Suprapubic skin (tissue), 4 donors: ENCODE data around the gene NFX1. TPM values are rescaled to one million over a fixed set of nuclear protein-coding genes. Genes with fewer than 3 reads are reported as not detected.
A peak's percentile ranks its signal among the peaks of the same experiment; 100 is the strongest.
"Not testable (repeated sequence)": the region's sequence is repeated elsewhere in the genome, so short reads cannot be mapped to it uniquely, and the experiment has no call there.

Experiments
- DNase-seq, 2 donors: peaks; one replicate each; pipeline ENCODE4 v3.0.0-alpha.2; 2019; ENCODE audit warnings: low spot score in 2 of 2
- H3K27ac ChIP-seq: fragments of 200-600 bp; sonication (generic); one replicate; pipeline ENCODE4 v1.5.1; 2019
- H3K27me3 ChIP-seq: fragments of 200-600 bp; sonication (generic); one replicate; pipeline ENCODE4 v1.5.1; 2019
- H3K36me3 ChIP-seq: fragments of 200-600 bp; sonication (generic); one replicate; pipeline ENCODE4 v1.5.1; 2019
- H3K4me1 ChIP-seq: fragments of 200-600 bp; sonication (generic); one replicate; pipeline ENCODE4 v1.5.1; 2019
- H3K4me3 ChIP-seq: fragments of 200-600 bp; sonication (generic); one replicate; pipeline ENCODE4 v1.5.1; 2019; ENCODE audit warnings: mild to moderate bottlenecking
- H3K9me3 ChIP-seq: fragments of 200-600 bp; sonication (generic); one replicate; pipeline ENCODE4 v1.5.1; 2019
- CTCF ChIP-seq, 2 donors: fragments of 200-600 bp in 1 of 2; fragments of 450-650 bp in 1 of 2; sonication (generic) in 1 of 2; IDR thresholded peaks; one replicate each; pipeline ENCODE4 v1.5.1; 2016 to 2019; ENCODE audit warnings: antibody characterized with exemption in 2 of 2, mild to moderate bottlenecking in 1 of 2, moderate library complexity in 1 of 2
- EP300 ChIP-seq: sonication (generic); formaldehyde crosslinking; IDR thresholded peaks from one replicate; pipeline ENCODE4 v1.6.1; 2017; ENCODE audit warnings: antibody characterized with exemption
- POLR2A ChIP-seq, 2 donors: fragments of 450-650 bp; IDR thresholded peaks; one replicate each; pipeline ENCODE4 v1.6.1; 2017; ENCODE audit warnings: antibody characterized with exemption in 2 of 2, mild to moderate bottlenecking in 2 of 2, moderate library complexity in 2 of 2
- POLR2AphosphoS5 ChIP-seq, 3 donors: sonication (generic); formaldehyde crosslinking; IDR thresholded peaks; one replicate each; pipeline ENCODE4 v1.6.1; 2017; ENCODE audit warnings: antibody characterized with exemption in 3 of 3
- WGBS: methylation state at CpG from one replicate; pipeline ENCODE4 v1.1.5; 2018; 5-methylcytosine and 5-hydroxymethylcytosine counted together
- total RNA-seq, 4 donors: library from RNA; depleted of rRNA; stranded (reverse); fragments of >200 nt; gene quantifications; one replicate each; pipeline ENCODE4 v1.1.0, GENCODE V29; 2016

NFX1 gene
- total RNA-seq, 4 donors from 2014 or later, result 42.0 to 91.4 (median 46.0) TPM

- no peak for DNase-seq
- Histone ChIP-seq H3K4me3 (no peak overlapping the region), H3K27ac (no peak overlapping the region), H3K4me1 (no peaks in the 10 kb centered on the region), H3K36me3 (peaks cover 89% of the 10 kb centered on the region), H3K27me3 (no peaks in the 10 kb centered on the region), H3K9me3 (no peaks in the 10 kb centered on the region)
- TF ChIP-seq POLR2AphosphoS5 (IDR thresholded peaks at IDR 0.05), result no peak
- no peak for TF ChIP-seq POLR2A (IDR thresholded peaks at IDR 0.05)
- no peak for TF ChIP-seq EP300
- no peak for TF ChIP-seq CTCF (IDR thresholded peaks at IDR 0.05)
- WGBS, result 76% methylated on average over 5 of the region's 5 CpGs
Observed at GRCh38 chr9:33315371-33315770, 25.1 kb downstream of the NFX1 start.

DNA sequence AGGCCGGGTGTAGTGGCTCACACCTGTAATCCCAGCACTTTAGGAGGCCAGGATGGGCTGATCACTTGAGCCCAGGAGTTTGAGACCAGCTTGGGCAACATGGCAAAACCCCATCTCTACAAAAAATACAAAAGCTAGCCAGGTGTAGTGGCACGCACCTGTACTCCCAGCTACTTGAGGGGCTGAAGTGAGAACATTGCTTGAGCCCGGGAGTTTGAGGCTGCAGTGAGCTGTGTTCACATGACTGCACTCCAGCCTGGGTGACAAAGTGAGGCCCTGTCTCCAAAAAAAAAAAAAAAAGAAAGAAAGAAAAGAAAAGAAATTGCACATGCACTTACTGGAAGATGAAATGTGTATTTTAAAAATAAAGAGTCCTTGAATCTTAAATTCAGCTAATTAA lies 26.8 kb downstream of the NFX1 start:
- DNase-seq, H3K27ac ChIP-seq, H3K4me3 ChIP-seq, H3K27me3 ChIP-seq, H3K9me3 ChIP-seq, H3K4me1 ChIP-seq: not testable (repeated sequence)
- H3K36me3 ChIP-seq, result peaks cover 89% of the 10 kb centered on the region
- WGBS, result 98% methylated on average over 3 of the region's 3 CpGs

DNA sequence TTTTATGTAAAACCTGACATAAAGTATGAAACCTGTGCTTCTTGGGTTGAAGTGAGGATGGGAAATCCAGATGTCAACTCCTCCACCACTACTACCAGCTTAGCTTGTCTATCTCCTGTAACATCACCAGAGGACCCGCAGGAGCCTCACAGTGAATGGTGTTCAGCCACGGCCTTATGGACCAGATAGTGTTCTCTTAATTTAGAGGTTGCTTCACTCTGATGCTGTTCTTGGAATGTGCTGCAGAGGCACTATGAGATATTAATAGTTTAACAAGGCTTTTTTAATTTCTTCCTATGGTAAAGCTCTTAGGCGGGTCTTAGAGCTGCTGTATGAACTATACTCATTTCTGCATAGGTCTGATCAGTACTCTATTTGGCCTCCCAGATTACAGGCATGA lies 27.9 kb downstream of the NFX1 start:
- DNase-seq, result no peak
- TF ChIP-seq CTCF (IDR thresholded peaks at IDR 0.05) (no peak), POLR2A (IDR thresholded peaks at IDR 0.05) (no peak), EP300 (no peak), POLR2AphosphoS5 (IDR thresholded peaks at IDR 0.05) (no peak)
- WGBS, result 97% methylated on average over 3 of the region's 3 CpGs
- Histone ChIP-seq H3K4me3 (no peak overlapping the region), H3K27me3 (no peaks in the 10 kb centered on the region), H3K36me3 (peaks cover 89% of the 10 kb centered on the region), H3K27ac (no peak overlapping the region), H3K9me3 (no peaks in the 10 kb centered on the region), H3K4me1 (no peaks in the 10 kb centered on the region)

DNA sequence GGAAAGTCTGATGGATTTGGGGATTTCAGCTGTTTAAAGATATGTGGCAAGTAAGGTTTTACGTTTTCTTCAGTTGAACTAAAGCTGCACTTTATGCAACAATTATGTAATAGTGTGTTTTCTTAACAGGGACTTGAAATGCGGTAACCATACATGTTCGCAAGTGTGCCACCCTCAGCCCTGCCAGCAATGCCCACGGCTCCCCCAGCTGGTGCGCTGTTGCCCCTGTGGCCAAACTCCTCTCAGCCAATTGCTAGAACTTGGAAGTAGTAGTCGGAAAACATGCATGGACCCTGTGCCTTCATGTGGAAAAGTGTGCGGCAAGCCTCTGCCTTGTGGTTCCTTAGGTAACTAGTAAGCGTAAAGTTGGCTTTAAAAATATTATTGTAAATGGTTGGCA lies 28.5 kb downstream of the NFX1 start:
- no peak for DNase-seq
- H3K9me3 ChIP-seq, result no peaks in the 10 kb centered on the region
- no peaks in the 10 kb centered on the region for H3K4me1 ChIP-seq
- no peak overlapping the region for H3K4me3 ChIP-seq
- H3K27me3 ChIP-seq, result no peaks in the 10 kb centered on the region
- no peak for TF ChIP-seq EP300
- no peak for TF ChIP-seq POLR2AphosphoS5 (IDR thresholded peaks at IDR 0.05)
- TF ChIP-seq CTCF (IDR thresholded peaks at IDR 0.05), result no peak
- H3K27ac ChIP-seq, result no peak overlapping the region
- 93% methylated on average over 8 of the region's 8 CpGs for WGBS
- H3K36me3 ChIP-seq, result peaks cover 88% of the 10 kb centered on the region

DNA sequence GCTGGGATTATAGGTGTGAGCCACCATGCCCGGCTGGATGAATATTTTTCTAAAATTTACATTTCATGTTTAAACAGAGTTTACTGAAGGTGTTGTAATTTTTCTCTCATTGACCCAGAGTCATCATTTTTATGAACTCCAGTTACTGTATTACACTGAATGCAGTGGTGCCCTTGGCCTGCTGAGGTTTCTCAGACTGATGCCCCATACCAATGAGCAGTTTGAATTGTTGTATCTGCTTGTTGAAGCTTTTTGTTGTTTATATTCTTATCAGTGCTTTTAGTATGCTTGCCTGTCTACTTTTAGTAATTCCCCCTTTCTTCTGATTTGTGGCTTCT lies 29.9 kb downstream of the NFX1 start:
- TF ChIP-seq POLR2AphosphoS5 (IDR thresholded peaks at IDR 0.05) (no peak), CTCF (IDR thresholded peaks at IDR 0.05) (no peak), POLR2A (IDR thresholded peaks at IDR 0.05) (no peak), EP300 (no peak)
- no peak overlapping the region for H3K4me3 ChIP-seq
- 91% methylated on average over 1 of the region's 1 CpG for WGBS
- DNase-seq, result peak in 1 of 2 donors; percentile 6
- no peaks in the 10 kb centered on the region for H3K9me3 ChIP-seq
- peaks cover 86% of the 10 kb centered on the region for H3K36me3 ChIP-seq
- no peaks in the 10 kb centered on the region for H3K4me1 ChIP-seq
- H3K27ac ChIP-seq, result no peak overlapping the region
- no peaks in the 10 kb centered on the region for H3K27me3 ChIP-seq

GRCh38 chr9:33320568-33321261 lies 30.4 kb downstream of the NFX1 start:
- TF ChIP-seq EP300, result no peak
- TF ChIP-seq POLR2A (IDR thresholded peaks at IDR 0.05), result no peak
- TF ChIP-seq POLR2AphosphoS5 (IDR thresholded peaks at IDR 0.05), result no peak
- no peak for TF ChIP-seq CTCF (IDR thresholded peaks at IDR 0.05)
- peaks cover 86% of the 10 kb centered on the region for H3K36me3 ChIP-seq
- 78% methylated on average over 2 of the region's 2 CpGs for WGBS
- no peaks in the 10 kb centered on the region for H3K4me1 ChIP-seq
- H3K9me3 ChIP-seq, result no peaks in the 10 kb centered on the region
- no peak overlapping the region for H3K27ac ChIP-seq
- H3K27me3 ChIP-seq, result no peaks in the 10 kb centered on the region
- H3K4me3 ChIP-seq, result no peak overlapping the region
- DNase-seq, result no peak
